ENCODE results near the gene TMOD2.

Gene TMOD2

GRCh38 chr15:51840692-51841091, 89.3 kb downstream of the TMOD2 start:
- 100% methylated on average over 1 of the region's 4 CpGs for WGBS (ENCODE audit: insufficient coverage, insufficient read length)
- DNase-seq (ENCODE audit: low read depth, low spot score), result no peak
- H3K4me1 ChIP-seq (ENCODE audit: control insufficient read depth, insufficient read depth, low read length), result peaks cover 2% of the 10 kb centered on the region; the same call in 1 of the 2 replicates
- H3K36me3 ChIP-seq (ENCODE audit: control insufficient read depth, insufficient read depth, low read length), result no peaks in the 10 kb centered on the region
- no peak overlapping the region for H3K4me3 ChIP-seq (ENCODE audit: low read length)
- no peaks in the 10 kb centered on the region for H3K9me3 ChIP-seq (ENCODE audit: control insufficient read depth, insufficient read depth, low read length)
- H3K27ac ChIP-seq (ENCODE audit: low read length), result no peak overlapping the region
- no peaks in the 10 kb centered on the region for H3K27me3 ChIP-seq (ENCODE audit: control insufficient read depth, insufficient read depth, low read length)

- WGBS (ENCODE audit: insufficient coverage, insufficient read length), result no CpG with 5 or more reads among the region's 5 CpGs
- H3K36me3 ChIP-seq (ENCODE audit: control insufficient read depth, insufficient read depth, low read length), result no peaks in the 10 kb centered on the region
- DNase-seq (ENCODE audit: low read depth, low spot score), result no peak
- H3K9me3 ChIP-seq (ENCODE audit: control insufficient read depth, insufficient read depth, low read length), result no peaks in the 10 kb centered on the region
- H3K4me1 ChIP-seq (ENCODE audit: control insufficient read depth, insufficient read depth, low read length), result peaks cover 2% of the 10 kb centered on the region; the same call in 1 of the 2 replicates
- H3K4me3 ChIP-seq (ENCODE audit: low read length), result no peak overlapping the region
- H3K27ac ChIP-seq (ENCODE audit: low read length), result no peak overlapping the region
- H3K27me3 ChIP-seq (ENCODE audit: control insufficient read depth, insufficient read depth, low read length), result no peaks in the 10 kb centered on the region
Measured at GRCh38 chr15:51841406-51842040, 90.1 kb downstream of the TMOD2 start.

GRCh38 chr15:51842265-51842664, 90.9 kb downstream of the TMOD2 start:
- no peak overlapping the region for H3K27ac ChIP-seq (ENCODE audit: low read length)
- no peaks in the 10 kb centered on the region for H3K9me3 ChIP-seq (ENCODE audit: control insufficient read depth, insufficient read depth, low read length)
- no peaks in the 10 kb centered on the region for H3K36me3 ChIP-seq (ENCODE audit: control insufficient read depth, insufficient read depth, low read length)
- peaks cover 2% of the 10 kb centered on the region; the same call in 1 of the 2 replicates for H3K4me1 ChIP-seq (ENCODE audit: control insufficient read depth, insufficient read depth, low read length)
- no peaks in the 10 kb centered on the region for H3K27me3 ChIP-seq (ENCODE audit: control insufficient read depth, insufficient read depth, low read length)
- WGBS (ENCODE audit: insufficient coverage, insufficient read length), result 100% methylated on average over 2 of the region's 3 CpGs
- H3K4me3 ChIP-seq (ENCODE audit: low read length), result no peak overlapping the region
- no peak for DNase-seq (ENCODE audit: low read depth, low spot score)

- no peak for DNase-seq (ENCODE audit: low read depth, low spot score)
- no peaks in the 10 kb centered on the region for H3K9me3 ChIP-seq (ENCODE audit: control insufficient read depth, insufficient read depth, low read length)
- no peaks in the 10 kb centered on the region for H3K27me3 ChIP-seq (ENCODE audit: control insufficient read depth, insufficient read depth, low read length)
- 100% methylated on average over 1 of the region's 6 CpGs for WGBS (ENCODE audit: insufficient coverage, insufficient read length)
- H3K36me3 ChIP-seq (ENCODE audit: control insufficient read depth, insufficient read depth, low read length), result no peaks in the 10 kb centered on the region
- no peak overlapping the region for H3K27ac ChIP-seq (ENCODE audit: low read length)
- peaks cover 2% of the 10 kb centered on the region; the same call in 1 of the 2 replicates for H3K4me1 ChIP-seq (ENCODE audit: control insufficient read depth, insufficient read depth, low read length)
- H3K4me3 ChIP-seq (ENCODE audit: low read length), result no peak overlapping the region
Measured at GRCh38 chr15:51842852-51843737, 91.7 kb downstream of the TMOD2 start.

- Histone ChIP-seq H3K9me3 (ENCODE audit: control insufficient read depth, insufficient read depth, low read length) (no peaks in the 10 kb centered on the region), H3K27me3 (ENCODE audit: control insufficient read depth, insufficient read depth, low read length) (no peaks in the 10 kb centered on the region), H3K4me3 (ENCODE audit: low read length) (no peak overlapping the region), H3K4me1 (ENCODE audit: control insufficient read depth, insufficient read depth, low read length) (peaks cover 2% of the 10 kb centered on the region; the same call in 1 of the 2 replicates), H3K27ac (ENCODE audit: low read length) (no peak overlapping the region), H3K36me3 (ENCODE audit: control insufficient read depth, insufficient read depth, low read length) (no peaks in the 10 kb centered on the region)
- DNase-seq (ENCODE audit: low read depth, low spot score), result no peak
- WGBS (ENCODE audit: insufficient coverage, insufficient read length), result no CpG with 5 or more reads among the region's 4 CpGs
Measured at GRCh38 chr15:51844747-51845426, 93.5 kb downstream of the TMOD2 start.

- Histone ChIP-seq H3K4me1 (ENCODE audit: control insufficient read depth, insufficient read depth, low read length) (peaks cover 2% of the 10 kb centered on the region; the same call in 1 of the 2 replicates), H3K27ac (ENCODE audit: low read length) (no peak overlapping the region), H3K4me3 (ENCODE audit: low read length) (no peak overlapping the region), H3K9me3 (ENCODE audit: control insufficient read depth, insufficient read depth, low read length) (no peaks in the 10 kb centered on the region), H3K36me3 (ENCODE audit: control insufficient read depth, insufficient read depth, low read length) (no peaks in the 10 kb centered on the region), H3K27me3 (ENCODE audit: control insufficient read depth, insufficient read depth, low read length) (no peaks in the 10 kb centered on the region)
- DNase-seq (ENCODE audit: low read depth, low spot score), result no peak
- no CpG with 5 or more reads among the region's 3 CpGs for WGBS (ENCODE audit: insufficient coverage, insufficient read length)
Measured at GRCh38 chr15:51846066-51846462, 94.7 kb downstream of the TMOD2 start.

- H3K9me3 ChIP-seq (ENCODE audit: control insufficient read depth, insufficient read depth, low read length), result no peaks in the 10 kb centered on the region
- no peak for DNase-seq (ENCODE audit: low read depth, low spot score)
- H3K27ac ChIP-seq (ENCODE audit: low read length), result no peak overlapping the region
- H3K4me3 ChIP-seq (ENCODE audit: low read length), result no peak overlapping the region
- peaks cover 2% of the 10 kb centered on the region; the same call in 1 of the 2 replicates for H3K4me1 ChIP-seq (ENCODE audit: control insufficient read depth, insufficient read depth, low read length)
- no peaks in the 10 kb centered on the region for H3K36me3 ChIP-seq (ENCODE audit: control insufficient read depth, insufficient read depth, low read length)
- no peaks in the 10 kb centered on the region for H3K27me3 ChIP-seq (ENCODE audit: control insufficient read depth, insufficient read depth, low read length)
- no CpG with 5 or more reads among the region's 3 CpGs for WGBS (ENCODE audit: insufficient coverage, insufficient read length)
Measured at GRCh38 chr15:51846463-51847230, 95.2 kb downstream of the TMOD2 start.

GRCh38 chr15:51848811-51849210, 97.4 kb downstream of the TMOD2 start:
- Histone ChIP-seq H3K9me3 (ENCODE audit: control insufficient read depth, insufficient read depth, low read length) (no peaks in the 10 kb centered on the region), H3K27me3 (ENCODE audit: control insufficient read depth, insufficient read depth, low read length) (no peaks in the 10 kb centered on the region), H3K27ac (ENCODE audit: low read length) (no peak overlapping the region), H3K36me3 (ENCODE audit: control insufficient read depth, insufficient read depth, low read length) (no peaks in the 10 kb centered on the region), H3K4me3 (ENCODE audit: low read length) (no peak overlapping the region), H3K4me1 (ENCODE audit: control insufficient read depth, insufficient read depth, low read length) (no peaks in the 10 kb centered on the region)
- no peak for DNase-seq (ENCODE audit: low read depth, low spot score)
- no CpG with 5 or more reads among the region's 3 CpGs for WGBS (ENCODE audit: insufficient coverage, insufficient read length)

GRCh38 chr15:51849860-51850259, 98.5 kb downstream of the TMOD2 start:
- Histone ChIP-seq H3K4me3 (ENCODE audit: low read length) (no peak overlapping the region), H3K9me3 (ENCODE audit: control insufficient read depth, insufficient read depth, low read length) (no peaks in the 10 kb centered on the region), H3K36me3 (ENCODE audit: control insufficient read depth, insufficient read depth, low read length) (no peaks in the 10 kb centered on the region), H3K27ac (ENCODE audit: low read length) (no peak overlapping the region), H3K27me3 (ENCODE audit: control insufficient read depth, insufficient read depth, low read length) (no peaks in the 10 kb centered on the region), H3K4me1 (ENCODE audit: control insufficient read depth, insufficient read depth, low read length) (no peaks in the 10 kb centered on the region)
- no peak for DNase-seq (ENCODE audit: low read depth, low spot score)
- WGBS (ENCODE audit: insufficient coverage, insufficient read length), result no CpG with 5 or more reads among the region's 3 CpGs

- WGBS (ENCODE audit: insufficient coverage, insufficient read length), result no CpG with 5 or more reads among the region's 2 CpGs
- DNase-seq (ENCODE audit: low read depth, low spot score), result no peak
- Histone ChIP-seq H3K36me3 (ENCODE audit: control insufficient read depth, insufficient read depth, low read length) (no peaks in the 10 kb centered on the region), H3K9me3 (ENCODE audit: control insufficient read depth, insufficient read depth, low read length) (no peaks in the 10 kb centered on the region), H3K4me1 (ENCODE audit: control insufficient read depth, insufficient read depth, low read length) (peaks cover 2% of the 10 kb centered on the region; the same call in 1 of the 2 replicates), H3K27ac (ENCODE audit: low read length) (no peak overlapping the region), H3K27me3 (ENCODE audit: control insufficient read depth, insufficient read depth, low read length) (no peaks in the 10 kb centered on the region), H3K4me3 (ENCODE audit: low read length) (no peak overlapping the region)
Measured at GRCh38 chr15:51853998-51854397, 102.6 kb downstream of the TMOD2 start.
